ENCODE results near the gene DMRT3.

GRCh38 chr9:1002678-1003077 lies 26.2 kb downstream of the DMRT3 start:
- TF ChIP-seq CTCF (IDR thresholded peaks at IDR 0.05) = no peak
- TF ChIP-seq POLR2A (IDR thresholded peaks at IDR 0.05) = no peak
